Measurements from ENCODE around the gene CSE1L.
A peak's percentile ranks its signal among the peaks of the same experiment; 100 is the strongest.
"Not testable (repeated sequence)": the region's sequence is repeated elsewhere in the genome, so short reads cannot be mapped to it uniquely, and the experiment has no call there.

Gene CSE1L

DNA sequence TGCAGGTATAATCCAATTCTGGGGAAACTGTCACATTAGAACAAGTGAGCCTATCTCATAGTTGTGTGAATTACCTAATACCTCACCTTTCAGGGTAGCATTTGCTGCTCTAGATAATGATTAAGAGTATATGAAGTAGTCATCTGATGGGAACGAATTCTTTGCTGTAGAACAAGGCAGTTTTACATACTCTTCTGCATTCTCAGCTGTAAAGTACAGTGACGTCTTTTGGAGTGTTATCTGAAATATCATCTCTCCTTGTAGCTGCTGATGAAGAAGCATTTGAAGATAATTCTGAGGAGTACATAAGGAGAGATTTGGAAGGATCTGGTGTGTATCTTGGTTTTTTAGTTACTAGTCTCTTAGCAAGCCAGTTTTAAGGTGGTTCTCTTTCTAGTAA, 28.4 kb downstream of the CSE1L start:
- no peak for DNase-seq

DNA sequence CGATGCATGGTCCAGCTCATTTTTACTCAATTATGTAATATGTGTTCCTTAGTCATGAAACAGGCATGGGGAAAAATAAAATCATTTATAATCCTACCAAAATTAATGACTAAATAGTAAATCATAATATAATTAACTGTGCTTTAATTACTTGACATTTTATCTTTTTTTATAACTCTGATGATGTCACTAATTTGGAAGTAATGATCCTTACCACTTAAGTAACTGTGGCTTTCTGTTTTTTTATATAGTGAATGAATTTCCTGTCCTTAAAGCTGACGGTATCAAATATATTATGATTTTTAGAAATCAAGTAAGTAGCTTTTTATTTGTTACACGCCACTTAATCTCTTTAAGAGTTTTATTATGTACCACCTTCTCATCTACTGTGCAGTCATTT, 32.2 kb downstream of the CSE1L start:
- DNase-seq = no peak

DNA sequence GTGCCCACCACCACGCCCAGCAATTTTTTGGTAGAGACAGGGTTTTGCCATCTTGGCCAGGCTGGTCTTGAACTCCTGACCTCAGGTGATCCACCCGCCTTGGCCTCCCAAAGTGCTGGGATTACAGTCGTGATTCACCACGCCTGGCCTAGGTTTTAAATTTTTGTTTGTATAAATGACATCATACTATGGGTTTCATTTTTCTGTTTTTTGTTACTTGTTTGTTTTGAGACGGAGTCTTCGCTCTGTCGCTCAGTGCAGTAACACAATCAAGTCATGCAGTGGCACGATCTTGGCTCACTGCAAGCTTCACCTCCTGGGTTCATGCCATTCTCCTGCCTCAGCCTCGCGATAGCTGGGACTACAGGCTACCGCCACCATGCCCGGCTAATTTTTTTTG, 36.2 kb downstream of the CSE1L start:
- not testable (repeated sequence) for DNase-seq

DNA sequence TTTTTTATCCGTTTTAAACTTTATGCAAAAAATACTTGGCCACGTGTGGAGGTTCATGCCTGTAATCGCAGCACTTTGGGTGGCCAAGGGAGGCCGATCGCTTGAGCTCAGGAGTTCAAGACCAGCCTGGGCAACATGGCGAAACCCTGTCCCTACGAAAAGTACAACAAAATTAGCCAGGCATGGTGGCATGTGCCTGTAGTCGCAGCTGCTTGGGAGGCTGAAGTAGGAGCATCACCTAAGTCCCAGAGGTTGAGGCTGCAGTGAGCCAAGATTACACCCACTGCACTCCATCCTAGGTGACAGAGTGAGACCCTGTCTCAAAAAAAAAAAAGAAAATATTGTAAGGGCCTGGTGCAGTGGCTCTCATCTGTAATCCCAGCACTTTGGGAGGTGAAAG, 45.0 kb downstream of the CSE1L start:
- no peak for DNase-seq

DNA sequence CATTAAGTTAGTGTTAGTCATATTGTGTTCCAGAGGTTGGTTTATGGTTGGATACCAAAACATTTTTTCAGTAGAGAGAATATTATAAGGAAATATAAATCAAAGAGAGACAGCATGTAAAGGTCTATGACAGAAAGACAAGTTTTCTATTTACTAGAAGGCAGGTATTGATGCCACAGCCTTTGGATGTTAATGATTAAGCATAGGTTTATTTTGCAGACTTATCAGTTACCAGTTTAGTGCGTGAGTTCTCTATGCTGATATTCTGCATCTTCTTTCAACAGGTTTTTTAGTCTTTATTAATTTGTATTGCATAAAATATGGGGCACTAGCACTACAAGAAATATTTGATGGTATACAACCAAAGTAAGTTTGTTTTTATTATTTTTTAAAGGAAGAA, 45.6 kb downstream of the CSE1L start:
- no peak for DNase-seq

DNA sequence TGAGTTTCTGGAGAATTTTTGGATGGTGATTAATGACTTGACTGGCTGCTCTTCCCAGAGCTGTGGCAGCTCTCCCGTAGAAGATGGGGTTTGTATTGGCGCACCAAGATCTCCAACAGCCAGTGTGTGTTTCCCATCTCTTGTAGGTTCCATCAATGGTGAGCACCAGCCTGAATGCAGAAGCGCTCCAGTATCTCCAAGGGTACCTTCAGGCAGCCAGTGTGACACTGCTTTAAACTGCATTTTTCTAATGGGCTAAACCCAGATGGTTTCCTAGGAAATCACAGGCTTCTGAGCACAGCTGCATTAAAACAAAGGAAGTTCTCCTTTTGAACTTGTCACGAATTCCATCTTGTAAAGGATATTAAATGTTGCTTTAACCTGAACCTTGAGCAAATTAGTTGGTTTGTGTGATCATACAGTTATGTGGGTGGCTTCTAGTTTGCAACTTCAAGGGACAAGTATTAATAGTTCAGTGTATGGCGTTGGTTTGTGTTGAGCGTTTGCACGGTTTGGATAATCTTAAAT, 50.2 kb downstream of the CSE1L start:
- no peak for DNase-seq

DNA sequence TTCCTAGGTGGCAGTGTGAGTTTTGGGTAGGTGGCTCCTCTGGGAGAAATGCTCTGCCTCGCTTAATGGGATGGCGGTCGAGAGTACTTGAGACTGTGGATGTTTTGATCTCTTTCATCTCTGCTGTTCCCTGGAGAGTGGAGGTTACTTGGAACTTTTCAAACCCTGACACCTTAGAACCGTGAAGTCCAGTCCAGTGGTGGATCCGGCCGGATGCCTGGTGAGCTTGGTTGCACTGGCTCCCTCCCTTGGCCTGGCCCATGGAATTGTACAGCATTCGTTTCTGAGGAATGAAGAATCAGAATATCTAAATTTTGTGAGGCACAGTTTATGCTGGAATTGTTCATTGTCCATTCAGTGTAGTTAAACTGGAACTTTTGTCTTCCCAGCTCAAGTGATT, 51.0 kb downstream of the CSE1L start:
- DNase-seq = no peak

DNA sequence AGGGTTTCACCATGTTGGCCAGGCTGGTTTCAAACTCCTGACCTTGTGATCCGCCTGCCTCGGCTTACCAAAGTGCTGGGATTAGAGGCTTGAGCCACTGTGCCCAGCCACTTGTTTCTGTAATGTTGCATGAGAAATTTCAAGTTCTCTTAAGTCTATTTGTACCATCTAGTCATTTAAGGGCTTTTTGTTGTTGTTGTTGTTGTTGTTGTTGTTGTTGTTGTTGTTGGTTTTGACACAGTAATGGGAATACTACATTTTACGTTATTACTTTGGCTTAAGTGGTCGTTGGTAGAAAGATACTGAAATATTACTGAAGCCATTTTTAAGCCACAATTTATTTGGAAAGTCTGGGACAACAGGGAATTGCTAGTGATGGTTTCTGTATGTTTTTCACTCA, 52.0 kb downstream of the CSE1L start:
- DNase-seq = no peak

DNA sequence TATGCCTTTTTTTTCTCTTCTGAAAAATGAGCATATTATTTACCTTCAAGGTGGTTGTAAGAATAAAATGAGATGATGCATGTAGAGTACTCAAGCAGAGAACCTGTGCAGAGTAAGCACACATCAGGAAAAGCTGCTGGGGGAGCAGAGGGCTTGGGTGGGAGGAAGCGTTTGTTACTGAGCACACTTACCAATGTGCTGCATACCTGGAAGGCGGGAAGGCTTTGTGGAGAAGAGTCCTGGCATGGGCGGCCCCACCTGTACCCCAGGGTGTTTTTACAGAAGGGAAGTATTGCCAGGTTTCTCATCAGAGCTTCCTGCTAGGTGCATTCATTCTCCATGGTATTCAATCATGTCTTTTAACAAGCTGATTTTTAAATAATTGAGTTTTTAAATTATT, 52.9 kb downstream of the CSE1L start:
- DNase-seq = no peak

DNA sequence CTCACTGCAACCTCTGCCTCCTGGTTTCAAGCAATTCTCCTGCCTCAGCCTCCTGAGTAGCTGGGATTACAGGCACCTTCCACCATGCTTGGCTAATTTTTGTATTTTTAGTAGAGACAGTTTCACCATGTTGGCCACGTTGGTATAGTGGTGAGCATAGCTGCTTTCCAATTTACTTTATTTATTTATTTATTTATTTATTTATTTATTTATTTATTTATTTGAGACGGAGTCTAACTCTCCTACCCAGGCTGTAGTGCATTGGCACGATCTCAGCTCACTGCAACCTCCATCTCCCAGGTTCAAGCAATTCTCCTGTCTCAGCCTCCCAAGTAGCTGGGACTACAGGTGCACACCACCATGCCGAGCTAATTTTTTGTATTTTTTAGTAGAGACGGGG, 54.2 kb downstream of the CSE1L start:
- DNase-seq = not testable (repeated sequence)

DNA sequence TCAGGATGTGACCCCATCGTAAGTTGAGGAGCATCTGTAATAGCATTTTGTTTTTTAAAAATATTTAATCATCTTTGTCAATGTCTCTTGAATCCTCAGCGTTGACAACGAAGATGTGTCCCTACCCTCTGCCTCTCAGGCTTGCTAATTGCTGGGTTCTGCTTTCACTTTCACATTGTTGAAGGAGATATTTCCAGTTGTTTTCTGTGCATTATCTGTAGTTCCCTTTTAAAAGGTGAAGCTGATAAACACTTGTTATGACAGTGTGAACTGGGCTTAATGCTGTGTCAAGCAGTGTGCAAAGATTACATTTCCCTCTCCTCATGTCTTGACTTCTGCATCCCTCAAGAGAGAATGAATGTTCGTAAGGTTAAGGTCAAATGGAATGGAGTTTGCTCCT, 54.9 kb downstream of the CSE1L start:
- no peak for DNase-seq

DNA sequence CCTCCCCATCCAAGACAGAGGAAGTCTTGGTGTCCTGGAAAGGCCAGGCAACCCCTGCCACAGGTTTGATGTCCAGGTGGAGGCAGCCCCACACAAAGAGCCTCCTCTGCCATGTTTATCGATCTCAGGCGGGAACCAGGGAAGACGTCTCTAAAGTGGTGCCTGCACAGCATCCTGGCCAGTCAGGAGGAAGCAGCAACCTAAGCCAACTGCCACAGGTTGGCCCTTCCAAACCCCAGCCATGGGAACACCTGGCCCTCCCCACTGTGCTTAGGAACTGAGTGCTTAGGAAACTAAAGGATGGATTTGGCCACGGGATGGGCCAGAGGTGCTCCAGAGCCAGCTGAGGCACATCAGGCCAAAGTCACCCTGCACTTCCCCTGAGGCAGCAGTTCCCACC, 56.9 kb downstream of the CSE1L start:
- no peak for DNase-seq

DNA sequence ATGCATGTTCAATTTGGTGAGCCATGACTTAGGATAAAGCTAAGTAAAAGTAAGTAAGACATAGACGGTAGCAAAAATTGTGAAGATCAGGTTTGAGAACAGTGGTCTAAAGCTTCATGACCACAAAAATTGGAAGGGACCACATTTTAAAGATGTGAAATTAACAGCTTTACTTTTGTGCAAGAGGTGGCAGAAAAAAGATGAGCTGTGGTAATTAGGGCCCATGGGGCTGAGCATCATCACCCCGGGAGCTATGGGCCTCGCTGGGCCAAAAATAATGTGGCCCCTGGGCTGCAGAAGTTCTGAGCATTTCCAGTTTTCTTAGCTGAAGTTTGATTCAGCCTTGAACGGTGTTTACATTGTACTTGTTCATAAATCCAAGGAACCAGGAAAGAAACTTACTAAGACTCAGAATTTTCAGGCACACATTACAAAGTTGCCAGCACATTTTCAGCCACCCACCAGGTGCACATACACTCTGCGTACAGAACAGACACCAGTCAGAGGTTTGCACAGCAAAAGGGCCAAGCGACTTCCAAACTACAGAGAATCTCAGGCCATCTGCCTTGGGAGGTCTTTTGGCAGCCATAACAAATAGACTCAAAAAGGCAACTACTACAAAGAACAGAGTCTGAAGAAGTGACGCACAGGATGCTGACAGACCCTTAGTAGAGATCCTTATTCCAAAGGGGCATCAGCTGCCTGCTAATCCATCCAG, 57.7 kb downstream of the CSE1L start:
- no peak for DNase-seq

DNA sequence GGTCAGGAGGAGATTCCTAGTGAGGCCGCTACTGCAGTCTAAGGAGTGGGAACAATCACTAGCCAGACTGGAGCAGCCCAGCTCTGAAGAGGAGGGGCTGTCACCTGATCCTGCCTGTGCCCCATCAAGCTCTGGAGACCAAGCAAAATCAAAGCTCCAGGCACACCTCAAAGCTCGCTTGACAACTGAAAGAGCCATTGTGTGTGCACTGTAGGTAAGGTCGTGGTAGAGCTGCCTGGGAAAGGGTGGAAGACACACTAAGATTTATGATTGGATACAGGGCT, 58.2 kb downstream of the CSE1L start:
- DNase-seq = peak in 1 of 2 experiments; percentile 26

DNA sequence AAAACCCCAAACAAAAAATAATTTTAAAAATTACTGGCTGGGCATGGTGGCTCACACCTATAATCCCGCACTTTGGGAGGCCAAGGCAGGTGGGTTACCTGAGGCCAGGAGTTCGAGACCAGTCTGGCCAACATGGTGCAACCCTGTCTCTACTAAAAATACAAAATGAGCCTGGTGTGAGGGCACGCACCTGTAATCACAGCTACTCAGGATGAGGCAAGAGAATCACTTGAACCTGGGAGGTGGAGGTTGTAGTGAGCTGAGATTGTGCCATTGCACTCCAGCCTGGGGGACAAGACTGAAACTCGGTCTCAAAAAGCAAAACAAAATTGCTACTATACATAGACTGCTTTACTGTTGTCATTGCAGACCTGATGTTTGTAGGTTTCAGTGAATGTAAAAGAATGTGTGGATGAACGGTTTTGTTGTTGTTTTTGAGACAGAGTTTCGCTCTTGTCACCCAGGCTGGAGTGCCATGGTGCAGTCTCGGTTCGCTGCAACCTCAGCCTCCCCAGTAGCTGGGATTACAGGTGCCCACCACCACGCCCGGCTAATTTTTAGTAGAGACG, 59.0 kb downstream of the CSE1L start:
- DNase-seq = not testable (repeated sequence)

DNA sequence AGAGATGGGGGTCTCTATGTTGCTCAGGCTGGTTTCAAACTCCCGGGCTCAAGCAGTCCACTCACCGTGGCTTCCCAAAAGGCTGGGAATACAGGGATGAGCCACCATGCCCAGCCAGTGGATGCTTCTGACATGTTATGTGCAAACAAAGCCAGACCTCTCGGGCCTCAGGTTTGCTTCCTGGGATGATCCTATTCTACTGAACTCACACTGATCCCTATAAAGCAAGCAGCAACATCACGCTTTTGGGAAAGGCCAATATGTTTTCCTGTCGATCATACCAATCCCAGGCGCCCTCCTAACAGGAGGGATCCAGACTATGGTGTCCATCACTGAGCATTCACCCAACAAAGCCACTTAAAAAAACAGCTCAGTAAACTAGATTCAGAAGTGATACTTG, 60.2 kb downstream of the CSE1L start:
- no peak for DNase-seq

DNA sequence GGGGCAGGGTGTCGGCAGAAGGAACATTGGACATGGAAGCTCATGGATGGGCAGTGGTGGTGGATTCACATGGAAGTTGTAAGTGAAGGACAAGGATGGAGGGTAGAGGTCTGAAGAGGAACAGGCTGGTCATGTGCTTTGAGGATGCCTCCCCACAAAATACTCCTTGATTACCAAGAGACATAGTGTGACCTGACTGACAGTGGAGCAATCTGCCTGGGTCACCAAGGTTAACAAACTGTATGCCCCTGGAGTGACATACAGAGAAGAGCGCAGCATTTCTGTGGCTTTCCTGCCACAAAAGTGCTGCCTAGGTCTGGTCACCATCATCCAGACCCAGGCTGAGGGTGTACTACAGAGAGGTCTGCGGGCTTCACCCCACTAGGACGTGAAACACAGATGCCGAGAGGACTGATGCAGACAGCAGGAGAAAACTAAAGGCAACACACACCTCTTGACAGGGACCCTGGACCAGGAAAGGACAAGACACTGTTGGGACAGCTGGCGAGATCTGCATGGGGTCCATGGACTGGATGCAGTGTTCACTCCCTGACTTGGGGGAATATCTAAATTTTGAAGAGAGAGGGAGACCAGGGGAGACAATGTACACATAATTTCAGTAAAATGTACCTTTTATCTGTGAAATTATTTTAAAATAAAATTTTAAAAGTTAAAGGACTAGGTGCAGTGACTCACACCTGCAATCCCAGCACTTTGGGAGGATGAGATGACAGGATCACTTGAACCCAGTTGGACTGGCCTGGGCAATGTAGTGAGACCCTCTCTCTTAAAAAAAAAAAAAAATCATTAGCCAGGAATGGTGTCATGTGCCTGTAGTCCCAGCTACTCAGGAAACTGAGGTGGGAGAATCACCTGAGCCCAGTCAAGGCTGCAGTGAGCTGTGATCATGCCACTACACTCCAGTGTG, 64.9 kb downstream of the CSE1L start:
- no peak for DNase-seq

DNA sequence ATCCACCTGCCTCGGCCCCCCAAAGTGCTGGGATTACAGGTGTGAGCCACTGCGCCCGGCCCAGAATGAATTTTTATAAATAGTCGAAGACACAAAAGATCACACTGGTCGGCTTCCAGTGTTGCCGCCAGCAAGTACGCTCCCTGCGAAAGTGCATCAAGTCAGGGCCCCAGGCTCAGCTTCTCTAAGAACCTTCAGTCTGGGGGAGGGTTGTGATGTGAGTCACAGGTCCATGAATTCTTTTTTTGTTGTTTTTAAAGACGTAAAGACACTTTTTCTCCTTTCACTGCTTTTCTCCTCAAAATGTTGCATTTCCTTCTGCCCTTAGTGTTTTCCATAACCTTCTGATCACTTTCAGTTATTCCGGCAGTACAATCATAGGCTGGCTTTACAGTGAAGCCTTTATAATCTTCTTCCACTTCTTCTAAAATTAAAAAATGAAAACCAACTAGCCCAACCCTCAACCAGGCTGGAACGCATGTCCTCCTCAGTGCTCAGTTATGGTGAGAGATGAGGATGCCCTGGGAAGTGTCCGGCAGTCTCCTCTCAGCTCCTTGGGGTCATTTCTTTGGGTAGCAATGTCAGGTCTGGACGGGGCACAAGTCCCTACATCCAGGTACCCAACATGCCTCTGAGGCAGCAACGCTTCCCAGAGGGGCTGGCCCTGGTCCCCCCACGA, 66.6 kb downstream of the CSE1L start:
- no peak for DNase-seq

DNA sequence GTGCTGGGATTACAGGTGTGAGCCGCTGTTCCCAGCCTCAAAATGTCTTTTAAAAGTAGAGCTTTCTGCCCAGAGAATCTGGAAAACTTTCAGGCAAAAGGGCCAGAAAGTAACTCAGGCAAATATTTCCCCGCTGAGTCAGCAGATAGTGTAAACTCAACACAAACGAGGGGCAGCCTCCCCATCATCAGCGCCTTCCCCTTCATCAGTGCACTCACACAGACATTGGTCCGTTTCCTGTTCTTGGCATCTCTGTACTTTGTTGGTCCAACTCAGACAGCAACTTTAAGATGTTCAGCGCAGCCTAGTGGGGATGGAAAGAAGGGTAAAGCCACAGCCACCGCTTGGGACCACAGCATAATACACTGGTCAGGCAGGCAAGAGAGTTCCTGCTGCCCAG, 69.5 kb downstream of the CSE1L start:
- DNase-seq = no peak

DNA sequence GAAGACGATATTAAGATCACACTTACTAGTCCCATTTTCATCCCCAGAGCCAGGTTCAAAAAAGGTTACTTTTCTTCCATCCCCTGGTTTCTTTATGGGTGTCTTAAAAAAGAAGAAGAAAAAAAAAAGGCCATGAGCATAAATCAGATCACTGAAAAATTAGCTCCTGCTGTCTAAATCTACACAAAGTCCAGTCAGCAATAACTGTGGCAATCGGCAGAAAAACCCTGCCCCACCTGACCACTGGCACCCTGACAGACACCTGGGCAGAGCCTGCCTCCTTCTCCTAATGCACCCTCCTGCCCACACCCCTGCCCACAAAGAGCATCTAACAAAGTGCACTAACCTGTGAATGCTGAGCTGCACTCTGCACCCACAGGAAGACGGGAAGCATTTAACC, 72.2 kb downstream of the CSE1L start:
- DNase-seq = no peak

DNA sequence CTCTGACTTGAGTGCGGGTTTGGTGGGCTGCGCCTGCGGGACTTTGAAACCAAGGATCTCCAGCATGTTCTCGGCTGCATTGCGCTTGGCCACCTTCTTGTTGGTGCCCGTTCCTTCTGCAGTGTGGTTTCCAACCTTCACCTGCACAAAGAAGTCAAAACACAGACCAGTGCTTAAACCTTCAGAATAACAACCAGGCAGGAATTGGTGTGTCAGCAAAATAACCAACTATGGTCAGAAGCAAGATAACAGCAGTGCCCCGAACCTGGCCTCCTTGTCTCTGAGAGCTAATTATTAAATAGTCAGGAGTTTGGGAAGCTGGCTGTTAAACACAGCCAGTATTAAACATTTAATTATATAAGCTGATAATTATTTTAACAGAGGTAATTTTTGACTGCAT, 73.9 kb downstream of the CSE1L start:
- DNase-seq = no peak

DNA sequence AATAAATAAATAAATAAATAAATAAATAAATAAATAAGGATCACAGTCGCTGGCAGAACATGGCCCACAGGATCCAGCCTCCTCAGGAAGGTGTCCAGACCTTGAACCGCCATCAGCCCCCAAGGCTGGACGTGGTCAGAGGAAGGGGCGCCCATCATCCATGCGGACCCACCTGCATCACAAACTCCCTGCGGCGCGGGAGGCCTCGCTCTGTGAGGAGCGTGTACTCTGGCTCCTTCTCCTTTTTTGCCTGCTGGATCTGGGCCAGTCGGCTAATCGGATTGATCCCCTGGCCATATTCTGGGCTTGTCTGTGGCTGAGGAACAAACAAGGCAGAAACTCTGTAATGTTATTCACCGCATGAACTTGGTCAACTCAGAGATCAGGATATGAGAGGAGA, 76.8 kb downstream of the CSE1L start:
- no peak for DNase-seq

DNA sequence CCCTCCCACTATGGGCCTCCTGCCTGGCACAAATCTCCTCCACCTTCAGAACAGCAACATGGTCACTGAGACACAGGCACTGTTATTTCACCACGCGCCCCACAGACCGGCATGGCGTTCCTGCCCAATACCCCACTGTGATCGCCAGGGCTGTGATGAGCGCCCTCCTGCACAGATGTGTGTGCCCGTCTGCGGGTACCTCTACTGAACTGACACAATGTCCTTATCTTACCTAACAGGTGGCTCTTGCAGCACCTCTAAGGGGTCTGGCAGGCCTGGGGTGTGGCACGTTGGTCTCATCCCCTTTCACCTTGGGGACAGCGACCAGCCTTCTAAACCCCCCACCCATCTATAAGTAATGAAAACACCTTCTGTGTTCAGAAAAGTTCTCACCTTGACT, 77.9 kb downstream of the CSE1L start:
- DNase-seq = no peak

All from NCI-H524 (cell line).